K562 (cell line): Measurements from ENCODE around the gene ZMAT2. TPM values are rescaled to one million over a fixed set of nuclear protein-coding genes. Genes with fewer than 3 reads are reported as not detected.

Experiments used
- AFF4 ChIP-seq: sonication (generic); formaldehyde crosslinking; IDR thresholded peaks from 2 replicates; pipeline ENCODE4 v1.8.0; 2023; ENCODE audit warnings: mild to moderate bottlenecking, missing genetic modification reagents
- HDAC1 ChIP-seq, 2 experiments: fragments of 450-650 bp; IDR thresholded peaks; 2 replicates each; pipeline ENCODE4 v1.6.1; 2016 to 2017; ENCODE audit warnings: inconsistent platforms in 1 of 2, mild to moderate bottlenecking in 1 of 2, moderate library complexity in 1 of 2
- HOXB6 ChIP-seq: fragments of 250-450 bp; sonication (Bioruptor Pico); IDR thresholded peaks from 2 replicates; pipeline ENCODE4 v1.5.1; 2022; ENCODE audit warnings: mild to moderate bottlenecking, borderline replicate concordance
- KDM4B ChIP-seq, 2 experiments: fragments of 450-650 bp in 1 of 2; sonication (generic) in 1 of 2; IDR thresholded peaks; 2 replicates each; pipeline ENCODE4 v1.6.1; 2016 to 2017; ENCODE audit warnings: borderline replicate concordance in 2 of 2, antibody characterized with exemption in 1 of 2, low read depth in 1 of 2, mild to moderate bottlenecking in 1 of 2
- ZC3H4 ChIP-seq: sonication (generic); formaldehyde crosslinking; IDR thresholded peaks from 2 replicates; pipeline ENCODE4 v1.9.0; 2021; ENCODE audit warnings: missing genetic modification reagents, borderline replicate concordance
- ZNF121 ChIP-seq: sonication (generic); formaldehyde crosslinking; conservative IDR thresholded peaks from 2 replicates; pipeline ENCODE4 v1.8.0; 2022; ENCODE audit warnings: missing genetic modification reagents
- polyA plus RNA-seq, 8 experiments: library from polyadenylated mRNA; depleted of rRNA in 4 of 8; stranded (reverse) in 5 of 8; unstranded in 3 of 8; fragments of >200 nt; fragmentation: Nextera tagmentation in 2 of 8; fragmentation: Illumina TruSeq in 1 of 8; extraction: Ambion mirVana in 2 of 8; extraction: Trizol in 1 of 8; gene quantifications; 2 replicates each; pipeline versions ENCODE4 v1.2.1 to v1.2.3, GENCODE V29; 2011 to 2014; ENCODE audit warnings: inconsistent platforms in 1 of 8, missing spikeins in 1 of 8
- total RNA-seq, 7 experiments: library from RNA; depleted of rRNA in 6 of 7; stranded (reverse); fragments of >200 nt in 6 of 7; fragmentation: Illumina TruSeq in 2 of 7; extraction: Trizol in 2 of 7; gene quantifications; 2 replicates each; pipeline versions ENCODE4 v1.2.1 to v1.2.3, GENCODE V29; 2011 to 2021; ENCODE audit warnings: low replicate concordance in 1 of 7
- TF ChIP-seq, protein P1 (sequence below), 2 experiments: fragments of 450-650 bp in 1 of 2; sonication (generic) in 1 of 2; formaldehyde crosslinking in 1 of 2; IDR thresholded peaks; 2 replicates each; pipeline versions ENCODE4 v1.7.1 to v1.9.0; 2016 to 2022; ENCODE audit warnings: inconsistent platforms in 1 of 2, mild to moderate bottlenecking in 1 of 2, missing genetic modification reagents in 1 of 2
- TF ChIP-seq, protein P2 (sequence below): fragments of 200-800 bp; sonication (Bioruptor generic); IDR thresholded peaks from 2 replicates; pipeline ENCODE4 v1.6.1; 2017; ENCODE audit warnings: missing genetic modification characterization, missing compliant biosample characterization

The ZMAT2 gene
- total and polyA plus RNA-seq, 9 of the 15 experiments (the other 6 are each of a cell fraction or from before 2014, with no cell fraction given), result 44.2 to 101 (median 69.2) TPM

GRCh38 chr5:140725799-140726471 is 25.7 kb downstream of the ZMAT2 start (continued):
- TF ChIP-seq, protein P1, sequence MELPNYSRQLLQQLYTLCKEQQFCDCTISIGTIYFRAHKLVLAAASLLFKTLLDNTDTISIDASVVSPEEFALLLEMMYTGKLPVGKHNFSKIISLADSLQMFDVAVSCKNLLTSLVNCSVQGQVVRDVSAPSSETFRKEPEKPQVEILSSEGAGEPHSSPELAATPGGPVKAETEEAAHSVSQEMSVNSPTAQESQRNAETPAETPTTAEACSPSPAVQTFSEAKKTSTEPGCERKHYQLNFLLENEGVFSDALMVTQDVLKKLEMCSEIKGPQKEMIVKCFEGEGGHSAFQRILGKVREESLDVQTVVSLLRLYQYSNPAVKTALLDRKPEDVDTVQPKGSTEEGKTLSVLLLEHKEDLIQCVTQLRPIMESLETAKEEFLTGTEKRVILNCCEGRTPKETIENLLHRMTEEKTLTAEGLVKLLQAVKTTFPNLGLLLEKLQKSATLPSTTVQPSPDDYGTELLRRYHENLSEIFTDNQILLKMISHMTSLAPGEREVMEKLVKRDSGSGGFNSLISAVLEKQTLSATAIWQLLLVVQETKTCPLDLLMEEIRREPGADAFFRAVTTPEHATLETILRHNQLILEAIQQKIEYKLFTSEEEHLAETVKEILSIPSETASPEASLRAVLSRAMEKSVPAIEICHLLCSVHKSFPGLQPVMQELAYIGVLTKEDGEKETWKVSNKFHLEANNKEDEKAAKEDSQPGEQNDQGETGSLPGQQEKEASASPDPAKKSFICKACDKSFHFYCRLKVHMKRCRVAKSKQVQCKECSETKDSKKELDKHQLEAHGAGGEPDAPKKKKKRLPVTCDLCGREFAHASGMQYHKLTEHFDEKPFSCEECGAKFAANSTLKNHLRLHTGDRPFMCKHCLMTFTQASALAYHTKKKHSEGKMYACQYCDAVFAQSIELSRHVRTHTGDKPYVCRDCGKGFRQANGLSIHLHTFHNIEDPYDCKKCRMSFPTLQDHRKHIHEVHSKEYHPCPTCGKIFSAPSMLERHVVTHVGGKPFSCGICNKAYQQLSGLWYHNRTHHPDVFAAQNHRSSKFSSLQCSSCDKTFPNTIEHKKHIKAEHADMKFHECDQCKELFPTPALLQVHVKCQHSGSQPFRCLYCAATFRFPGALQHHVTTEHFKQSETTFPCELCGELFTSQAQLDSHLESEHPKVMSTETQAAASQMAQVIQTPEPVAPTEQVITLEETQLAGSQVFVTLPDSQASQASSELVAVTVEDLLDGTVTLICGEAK (IDR thresholded peaks at IDR 0.05), result peak; percentile 86
- TF ChIP-seq, protein P1 (CRISPR knock-in tag; IDR thresholded peaks at IDR 0.05), result no peak
- TF ChIP-seq KDM4B (IDR thresholded peaks at IDR 0.05; ENCODE audit: borderline replicate concordance in 2 of 2, low read depth in 1 of 2), result no peak
- no peak for TF ChIP-seq HOXB6 (CRISPR knock-in tag)
- TF ChIP-seq ZC3H4 (CRISPR knock-in tag), result no peak
- TF ChIP-seq AFF4 (CRISPR knock-in tag), result peak; percentile 61; the same call in 1 of the 2 replicates
- TF ChIP-seq HDAC1 (IDR thresholded peaks at IDR 0.05), result peak; percentile 65 to 69; a peak in 2 of 4 replicates
- TF ChIP-seq, protein P2, sequence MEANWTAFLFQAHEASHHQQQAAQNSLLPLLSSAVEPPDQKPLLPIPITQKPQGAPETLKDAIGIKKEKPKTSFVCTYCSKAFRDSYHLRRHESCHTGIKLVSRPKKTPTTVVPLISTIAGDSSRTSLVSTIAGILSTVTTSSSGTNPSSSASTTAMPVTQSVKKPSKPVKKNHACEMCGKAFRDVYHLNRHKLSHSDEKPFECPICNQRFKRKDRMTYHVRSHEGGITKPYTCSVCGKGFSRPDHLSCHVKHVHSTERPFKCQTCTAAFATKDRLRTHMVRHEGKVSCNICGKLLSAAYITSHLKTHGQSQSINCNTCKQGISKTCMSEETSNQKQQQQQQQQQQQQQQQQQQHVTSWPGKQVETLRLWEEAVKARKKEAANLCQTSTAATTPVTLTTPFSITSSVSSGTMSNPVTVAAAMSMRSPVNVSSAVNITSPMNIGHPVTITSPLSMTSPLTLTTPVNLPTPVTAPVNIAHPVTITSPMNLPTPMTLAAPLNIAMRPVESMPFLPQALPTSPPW (CRISPR knock-in tag), result no peak; the same call in 1 of the 2 replicates
- TF ChIP-seq ZNF121, result no peak
